ENCODE measurements around the gene NEIL1.

Gene NEIL1

GRCh38 chr15:75356517-75356916, 9.7 kb downstream of the NEIL1 start:
- DNase-seq (ENCODE audit: low read depth, low spot score): no peak

- no peak for DNase-seq (ENCODE audit: low read depth, low spot score)
These were observed 11.3 kb downstream of the NEIL1 start for GRCh38 chr15:75357976-75358673.

GRCh38 chr15:75358771-75359536, 12.1 kb downstream of the NEIL1 start:
- DNase-seq (ENCODE audit: low read depth, low spot score): no peak

- no peak for DNase-seq (ENCODE audit: low read depth, low spot score)
These were observed 12.9 kb downstream of the NEIL1 start for GRCh38 chr15:75359537-75360250.

- no peak for DNase-seq (ENCODE audit: low read depth, low spot score)
These were observed 13.6 kb downstream of the NEIL1 start for GRCh38 chr15:75360391-75360790.

- DNase-seq (ENCODE audit: low read depth, low spot score): no peak
These were observed 14.0 kb downstream of the NEIL1 start for GRCh38 chr15:75360856-75361255.

GRCh38 chr15:75361361-75361988, 14.6 kb downstream of the NEIL1 start:
- DNase-seq (ENCODE audit: low read depth, low spot score): no peak

GRCh38 chr15:75361989-75362641, 15.3 kb downstream of the NEIL1 start:
- no peak for DNase-seq (ENCODE audit: low read depth, low spot score)

GRCh38 chr15:75362642-75363249, 15.9 kb downstream of the NEIL1 start:
- DNase-seq (ENCODE audit: low read depth, low spot score): no peak

- no peak for DNase-seq (ENCODE audit: low read depth, low spot score)
These were observed 16.9 kb downstream of the NEIL1 start for GRCh38 chr15:75363786-75364185.

GRCh38 chr15:75364881-75365280, 18.0 kb downstream of the NEIL1 start:
- no peak for DNase-seq (ENCODE audit: low read depth, low spot score)

GRCh38 chr15:75366163-75366562, 19.3 kb downstream of the NEIL1 start:
- DNase-seq (ENCODE audit: low read depth, low spot score): no peak

GRCh38 chr15:75367006-75367405, 20.2 kb downstream of the NEIL1 start:
- DNase-seq (ENCODE audit: low read depth, low spot score): no peak

GRCh38 chr15:75367406-75367912, 20.6 kb downstream of the NEIL1 start:
- DNase-seq (ENCODE audit: low read depth, low spot score): no peak

GRCh38 chr15:75367913-75368688, 21.3 kb downstream of the NEIL1 start, which contains the start of gene MAN2C1:
Gene MAN2C1, minus strand, starts transcription at chr15:75368607. Its CDS starts 24 bp downstream, at chr15:75368583.
- DNase-seq (ENCODE audit: low read depth, low spot score): peak; percentile 88

- no peak for DNase-seq (ENCODE audit: low read depth, low spot score)
These were observed 21.9 kb downstream of the NEIL1 start for GRCh38 chr15:75368689-75369239.

- DNase-seq (ENCODE audit: low read depth, low spot score): no peak
These were observed 23.2 kb downstream of the NEIL1 start for GRCh38 chr15:75369897-75370581.

GRCh38 chr15:75371486-75371885, 24.6 kb downstream of the NEIL1 start:
- DNase-seq (ENCODE audit: low read depth, low spot score): no peak
